ENCODE measurements around the gene ZNF653.
"Not testable (repeated sequence)": the region's sequence is repeated elsewhere in the genome, so short reads cannot be mapped to it uniquely, and the experiment has no call there.

ZNF653 gene

GRCh38 chr19:11453468-11454341 is 51.9 kb downstream of the ZNF653 start:
- DNase-seq, result no peak

- DNase-seq, result no peak
Observed at GRCh38 chr19:11452620-11453310, 52.9 kb downstream of the ZNF653 start.

GRCh38 chr19:11451871-11452619 is 53.6 kb downstream of the ZNF653 start:
- no peak for DNase-seq

DNA sequence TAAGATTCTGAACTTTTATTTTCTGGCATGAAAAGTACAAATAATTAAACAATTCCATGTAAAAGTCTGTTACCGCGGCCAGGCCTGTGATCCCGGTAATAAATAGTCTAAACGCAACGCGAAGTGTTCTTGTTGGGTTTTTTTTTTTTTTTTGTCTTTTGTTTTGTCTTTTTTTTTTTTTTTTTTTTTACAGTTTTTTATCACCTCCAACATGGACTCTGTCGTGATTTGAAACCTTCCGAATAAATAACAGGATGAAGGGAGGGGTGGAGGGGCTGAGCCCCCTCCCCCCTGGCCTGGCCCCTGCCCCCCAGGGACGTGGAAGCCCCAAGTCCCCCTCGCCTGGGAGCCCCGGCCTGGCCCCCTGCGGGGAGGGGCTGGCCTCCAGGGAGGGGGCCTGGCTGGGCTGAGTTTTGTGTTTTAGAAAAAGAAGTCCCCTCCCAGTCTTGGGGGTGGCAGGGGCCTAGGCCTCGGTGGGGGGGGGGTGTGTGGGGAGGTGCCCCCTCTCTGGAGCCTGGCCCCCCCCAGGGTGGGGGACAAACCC is 54.2 kb downstream of the ZNF653 start:
- no peak for DNase-seq

GRCh38 chr19:11450570-11451326 is 54.9 kb downstream of the ZNF653 start:
- DNase-seq, result no peak

DNA sequence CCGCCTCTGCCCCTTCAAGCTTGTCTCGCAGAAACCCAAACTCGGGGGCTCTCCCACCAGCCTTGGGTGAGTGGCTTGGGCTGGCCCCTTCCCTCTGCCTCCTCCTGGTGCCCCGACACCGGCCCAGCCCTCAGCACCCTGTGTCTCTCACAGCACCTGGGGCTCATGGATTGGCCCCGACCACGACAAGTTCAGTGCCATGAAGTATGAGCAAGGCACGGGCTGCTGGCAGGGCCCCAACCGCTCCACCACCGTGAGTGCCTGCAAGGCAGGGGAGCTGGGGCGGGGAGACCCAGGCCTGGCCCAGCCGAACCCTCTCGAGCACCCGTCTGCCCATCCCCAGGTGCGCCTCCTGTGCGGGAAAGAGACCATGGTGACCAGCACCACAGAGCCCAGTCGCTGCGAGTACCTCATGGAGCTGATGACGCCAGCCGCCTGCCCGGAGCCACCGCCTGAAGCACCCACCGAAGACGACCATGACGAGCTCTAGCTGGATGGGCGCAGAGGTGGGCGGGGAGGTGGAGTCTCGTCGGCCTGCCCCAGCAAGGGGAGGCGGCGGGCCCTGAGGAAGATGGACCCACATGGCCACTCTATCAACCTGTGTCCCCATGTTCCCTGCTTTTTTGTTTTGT is 56.6 kb downstream of the ZNF653 start:
- no peak for DNase-seq

GRCh38 chr19:11448410-11448809 is 57.2 kb downstream of the ZNF653 start:
- no peak for DNase-seq

- DNase-seq, result no peak
Observed at GRCh38 chr19:11447347-11448262, 58.0 kb downstream of the ZNF653 start.

DNA sequence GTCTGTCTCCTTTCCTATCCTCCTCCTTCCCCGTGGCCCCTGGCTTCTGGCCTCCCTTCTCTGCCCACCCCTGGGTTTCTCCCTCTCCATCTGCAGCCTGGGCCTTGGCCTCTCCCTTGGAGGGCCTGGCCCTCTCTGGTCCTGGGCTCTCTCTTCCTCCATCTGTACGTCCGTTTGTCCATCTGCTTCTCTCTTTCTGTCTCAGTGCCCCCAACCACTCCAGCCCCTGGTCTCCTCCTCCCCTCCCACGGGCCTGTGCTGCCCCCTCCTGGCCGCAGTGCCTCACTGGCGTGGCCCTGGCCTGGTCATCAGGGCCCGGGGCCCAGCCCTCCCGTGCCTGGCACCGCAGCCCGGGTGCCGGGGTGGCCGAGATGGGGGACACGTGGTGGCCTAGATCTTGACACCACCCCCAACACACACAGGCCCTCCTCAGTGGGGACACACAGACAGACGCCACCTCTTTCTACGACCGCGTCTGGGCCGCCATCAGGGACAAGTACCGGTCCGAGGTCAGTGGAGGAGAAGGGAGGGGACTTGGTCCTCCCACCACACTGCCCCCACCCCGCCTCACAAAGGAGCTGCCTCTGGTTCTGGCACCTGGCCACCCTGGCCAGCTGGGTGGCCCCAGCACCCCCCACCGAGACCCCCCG is 58.9 kb downstream of the ZNF653 start:
- DNase-seq, result peak; percentile 13 to 22 (median 17)

DNA sequence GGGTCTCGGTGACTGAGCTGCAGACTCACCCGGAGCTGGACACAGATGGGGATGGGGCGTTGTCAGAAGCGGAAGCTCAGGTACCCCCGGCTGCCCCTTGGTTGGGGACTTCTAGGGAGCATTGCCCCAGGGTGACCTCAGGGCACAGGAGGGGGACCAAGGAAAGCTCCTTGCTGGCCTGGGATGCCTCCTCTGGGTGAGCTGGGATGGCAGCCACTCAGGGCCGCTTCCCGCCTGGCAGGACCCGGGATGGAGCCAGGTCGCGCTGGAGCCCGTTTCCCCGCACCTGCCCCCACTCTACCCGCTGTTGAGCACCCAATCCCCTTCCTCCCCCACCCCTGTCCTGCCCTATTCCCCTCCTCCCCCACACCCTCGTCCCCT is 59.4 kb downstream of the ZNF653 start:
- no peak for DNase-seq

DNA sequence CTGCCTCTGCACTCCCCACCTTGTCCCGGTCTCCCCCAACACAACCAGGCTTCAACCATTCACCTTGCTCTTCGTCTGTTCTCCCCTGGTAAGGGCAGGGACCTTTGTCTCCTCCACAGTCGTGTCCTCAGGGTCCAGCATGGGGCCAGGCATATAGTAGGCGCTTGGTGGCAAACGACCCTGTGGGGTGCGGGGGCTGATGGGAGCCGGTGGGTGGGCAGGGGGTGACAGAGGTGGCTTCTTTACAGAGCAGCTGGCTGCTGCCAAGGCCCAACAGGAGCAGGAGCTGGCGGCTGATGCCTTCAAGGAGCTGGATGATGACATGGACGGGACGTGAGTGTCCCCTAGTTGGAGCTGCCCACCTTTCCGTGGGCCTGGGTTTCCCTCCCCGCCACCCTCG is 60.5 kb downstream of the ZNF653 start:
- no peak for DNase-seq

GRCh38 chr19:11444059-11444458 is 61.6 kb downstream of the ZNF653 start:
- DNase-seq, result no peak

DNA sequence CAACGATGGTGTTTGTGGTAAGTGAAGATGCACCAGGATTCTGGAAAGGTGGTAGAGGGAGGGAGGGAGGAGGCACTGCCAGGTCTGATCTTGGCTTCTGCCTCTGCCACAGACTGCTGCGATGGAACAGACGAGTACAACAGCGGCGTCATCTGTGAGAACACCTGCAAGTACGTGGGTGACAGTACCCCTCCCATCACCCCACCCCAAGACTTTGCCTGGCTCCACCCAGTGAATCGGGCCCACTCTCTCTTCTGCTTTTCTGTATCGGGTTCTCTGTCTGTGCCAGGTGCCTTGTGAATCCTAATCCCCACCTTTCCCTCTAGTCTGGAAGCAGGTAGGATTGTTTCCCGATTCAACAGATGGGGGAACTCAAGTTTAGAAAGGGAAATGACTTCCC is 67.7 kb downstream of the ZNF653 start:
- DNase-seq, result no peak

- DNase-seq, result no peak
Observed at GRCh38 chr19:11435833-11436313, 69.8 kb downstream of the ZNF653 start.

DNA sequence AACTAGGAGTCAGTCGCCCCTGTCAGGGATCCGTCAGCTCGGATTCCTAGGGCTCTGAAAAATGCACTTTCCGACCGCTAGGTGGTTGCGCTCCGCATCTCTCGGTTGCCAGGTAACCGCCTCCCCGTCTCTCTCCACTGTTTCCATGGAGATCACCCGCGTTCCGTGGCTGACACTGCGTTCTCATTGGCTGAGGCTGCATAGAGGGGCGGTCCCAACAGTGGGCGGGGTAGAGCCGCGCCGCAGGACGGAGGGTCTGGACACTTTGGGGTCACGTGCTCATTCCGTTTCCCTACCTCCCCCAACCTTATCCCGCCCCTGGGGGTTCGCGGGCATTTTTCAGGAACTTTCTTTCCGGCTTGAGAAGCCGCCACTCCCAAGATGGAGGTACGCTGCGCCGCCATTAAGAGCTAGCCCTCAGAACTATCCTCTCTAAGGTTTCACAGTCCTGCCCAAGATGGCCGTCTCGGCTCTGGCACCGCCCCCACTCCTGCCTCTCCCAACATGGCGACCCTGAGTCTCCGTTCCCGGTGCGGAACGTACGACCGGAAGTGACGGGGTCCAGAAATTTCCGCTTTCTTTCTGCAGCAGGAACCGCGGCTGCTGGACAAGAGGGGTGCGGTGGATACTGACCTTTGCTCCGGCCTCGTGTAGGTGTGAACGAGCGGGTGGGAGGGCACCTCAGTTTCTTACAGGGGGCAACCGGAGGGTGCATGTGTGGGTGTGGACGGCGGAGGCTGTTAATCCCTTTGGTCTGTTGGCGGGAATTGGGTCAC is 70.4 kb downstream of the ZNF653 start, which contains the start of the genes ODAD3 and PRKCSH:
Gene ODAD3 (minus strand): TSS at position 65 of the 776 bp plus-strand sequence. CDS start 105 bp downstream, outside the sequence.
Gene PRKCSH (plus strand): TSS at position 579 of the 776 bp plus-strand sequence. CDS start 483 bp downstream, outside the sequence.
- DNase-seq, result peak; percentile 99

DNA sequence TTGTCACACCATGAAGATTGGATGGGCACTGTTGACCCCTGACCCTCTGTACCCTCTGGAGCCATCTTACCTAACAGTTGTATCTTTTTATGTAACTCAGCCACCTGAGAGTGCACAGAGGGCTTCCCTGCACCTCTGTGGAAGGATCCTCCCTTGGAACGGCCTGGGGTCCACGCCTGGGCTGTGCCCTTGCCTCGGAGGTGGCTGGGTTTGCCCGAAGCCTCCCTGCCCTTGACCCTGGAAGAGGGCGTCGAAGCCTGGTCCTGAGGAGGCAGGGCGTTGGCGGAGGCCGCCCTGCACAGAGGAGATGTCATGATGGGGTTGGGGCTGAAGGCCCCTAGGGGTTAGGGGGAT is 71.0 kb downstream of the ZNF653 start:
- no peak for DNase-seq

- not testable (repeated sequence) for DNase-seq
Observed at GRCh38 chr19:11433526-11433925, 72.1 kb downstream of the ZNF653 start.

Data from activated CD4-positive, CD25-positive, alpha-beta regulatory T cell (primary cell).